ENCODE results near the gene WDR93.
"Not testable (repeated sequence)": the region's sequence is repeated elsewhere in the genome, so short reads cannot be mapped to it uniquely, and the experiment has no call there.

DNA sequence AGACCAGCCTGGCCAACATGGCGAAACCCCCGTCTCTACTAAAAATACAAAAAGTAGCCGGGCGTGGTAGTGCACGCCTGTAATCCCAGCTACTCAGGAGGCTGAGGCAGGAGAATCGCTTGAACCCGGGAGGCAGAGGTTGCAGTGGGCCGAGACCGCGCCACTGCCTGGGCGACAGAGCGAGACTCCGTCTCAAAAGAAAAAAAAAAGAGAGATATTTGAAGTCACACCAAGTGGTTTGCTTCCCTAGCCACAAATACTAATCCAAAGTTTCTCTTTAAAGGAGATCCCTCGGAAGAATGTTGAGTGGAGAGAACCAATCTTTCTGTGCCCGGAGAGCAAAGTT, 708 bp upstream of the WDR93 start:
- not testable (repeated sequence) for TF ChIP-seq CTCF, POLR2A (IDR thresholded peaks at IDR 0.05)

All from adrenal gland (tissue), 5 donors.